ENCODE results near the gene C9. TPM values are rescaled to one million over a fixed set of nuclear protein-coding genes. Genes with fewer than 3 reads are reported as not detected.
"Not testable (repeated sequence)": the region's sequence is repeated elsewhere in the genome, so short reads cannot be mapped to it uniquely, and the experiment has no call there.

Gene C9
- polyA plus RNA-seq, 1 donor from 2014 or later, result not detected

DNA sequence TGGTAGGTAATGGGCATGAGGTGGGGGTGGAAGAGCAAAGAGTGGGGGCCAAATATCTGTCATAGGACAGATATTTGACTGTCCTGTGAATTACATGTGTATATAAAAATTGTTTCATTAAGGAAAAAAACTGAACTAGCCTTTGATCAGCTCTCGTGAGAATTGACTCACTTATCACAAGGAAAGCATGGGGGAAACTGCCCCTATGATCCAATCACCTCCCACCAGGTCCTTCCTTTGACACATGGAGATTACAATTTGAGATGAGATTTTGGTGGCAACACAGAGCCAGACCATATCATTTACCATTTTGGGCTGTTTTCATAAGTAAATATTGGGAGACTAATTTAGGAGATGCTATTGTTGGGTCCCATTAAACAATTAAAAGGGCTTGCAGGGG, 81.7 kb downstream of the C9 start:
- Histone ChIP-seq H3K79me2 (replicated peaks; ENCODE audit: insufficient read depth, low read length) (no peaks in the 10 kb centered on the region), H4K20me1 (ENCODE audit: insufficient read depth) (no peaks in the 10 kb centered on the region), H3K27me3 (ENCODE audit: insufficient read depth, low read depth, low read length) (no peaks in the 10 kb centered on the region), H2AFZ (ENCODE audit: low read depth, low read length) (no peak overlapping the region), H3K9me3 (ENCODE audit: low read length) (no peaks in the 10 kb centered on the region), H3F3A (ENCODE audit: insufficient read depth, low read length, poor library complexity, severe bottlenecking) (no peaks in the 10 kb centered on the region), H3K4me3 (ENCODE audit: low read length) (no peak overlapping the region), H3K27ac (ENCODE audit: low read length) (no peak overlapping the region), H3K9ac (ENCODE audit: low read length) (no peak overlapping the region), H3K4me2 (ENCODE audit: low read length) (no peak overlapping the region), H3K9me2 (ENCODE audit: insufficient read depth, low read length) (no peaks in the 10 kb centered on the region), H3K36me3 (ENCODE audit: insufficient read depth, low read length) (no peaks in the 10 kb centered on the region)
- no peak for TF ChIP-seq SMC3 (conservative IDR thresholded peaks at IDR 0.05; ENCODE audit: poor library complexity)
- TF ChIP-seq, protein P1, sequence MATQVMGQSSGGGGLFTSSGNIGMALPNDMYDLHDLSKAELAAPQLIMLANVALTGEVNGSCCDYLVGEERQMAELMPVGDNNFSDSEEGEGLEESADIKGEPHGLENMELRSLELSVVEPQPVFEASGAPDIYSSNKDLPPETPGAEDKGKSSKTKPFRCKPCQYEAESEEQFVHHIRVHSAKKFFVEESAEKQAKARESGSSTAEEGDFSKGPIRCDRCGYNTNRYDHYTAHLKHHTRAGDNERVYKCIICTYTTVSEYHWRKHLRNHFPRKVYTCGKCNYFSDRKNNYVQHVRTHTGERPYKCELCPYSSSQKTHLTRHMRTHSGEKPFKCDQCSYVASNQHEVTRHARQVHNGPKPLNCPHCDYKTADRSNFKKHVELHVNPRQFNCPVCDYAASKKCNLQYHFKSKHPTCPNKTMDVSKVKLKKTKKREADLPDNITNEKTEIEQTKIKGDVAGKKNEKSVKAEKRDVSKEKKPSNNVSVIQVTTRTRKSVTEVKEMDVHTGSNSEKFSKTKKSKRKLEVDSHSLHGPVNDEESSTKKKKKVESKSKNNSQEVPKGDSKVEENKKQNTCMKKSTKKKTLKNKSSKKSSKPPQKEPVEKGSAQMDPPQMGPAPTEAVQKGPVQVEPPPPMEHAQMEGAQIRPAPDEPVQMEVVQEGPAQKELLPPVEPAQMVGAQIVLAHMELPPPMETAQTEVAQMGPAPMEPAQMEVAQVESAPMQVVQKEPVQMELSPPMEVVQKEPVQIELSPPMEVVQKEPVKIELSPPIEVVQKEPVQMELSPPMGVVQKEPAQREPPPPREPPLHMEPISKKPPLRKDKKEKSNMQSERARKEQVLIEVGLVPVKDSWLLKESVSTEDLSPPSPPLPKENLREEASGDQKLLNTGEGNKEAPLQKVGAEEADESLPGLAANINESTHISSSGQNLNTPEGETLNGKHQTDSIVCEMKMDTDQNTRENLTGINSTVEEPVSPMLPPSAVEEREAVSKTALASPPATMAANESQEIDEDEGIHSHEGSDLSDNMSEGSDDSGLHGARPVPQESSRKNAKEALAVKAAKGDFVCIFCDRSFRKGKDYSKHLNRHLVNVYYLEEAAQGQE (IDR thresholded peaks at IDR 0.05; ENCODE audit: borderline replicate concordance), result no peak
- no peak for TF ChIP-seq MXI1 (conservative IDR thresholded peaks at IDR 0.05; ENCODE audit: poor library complexity, severe bottlenecking)
- TF ChIP-seq, protein P2, sequence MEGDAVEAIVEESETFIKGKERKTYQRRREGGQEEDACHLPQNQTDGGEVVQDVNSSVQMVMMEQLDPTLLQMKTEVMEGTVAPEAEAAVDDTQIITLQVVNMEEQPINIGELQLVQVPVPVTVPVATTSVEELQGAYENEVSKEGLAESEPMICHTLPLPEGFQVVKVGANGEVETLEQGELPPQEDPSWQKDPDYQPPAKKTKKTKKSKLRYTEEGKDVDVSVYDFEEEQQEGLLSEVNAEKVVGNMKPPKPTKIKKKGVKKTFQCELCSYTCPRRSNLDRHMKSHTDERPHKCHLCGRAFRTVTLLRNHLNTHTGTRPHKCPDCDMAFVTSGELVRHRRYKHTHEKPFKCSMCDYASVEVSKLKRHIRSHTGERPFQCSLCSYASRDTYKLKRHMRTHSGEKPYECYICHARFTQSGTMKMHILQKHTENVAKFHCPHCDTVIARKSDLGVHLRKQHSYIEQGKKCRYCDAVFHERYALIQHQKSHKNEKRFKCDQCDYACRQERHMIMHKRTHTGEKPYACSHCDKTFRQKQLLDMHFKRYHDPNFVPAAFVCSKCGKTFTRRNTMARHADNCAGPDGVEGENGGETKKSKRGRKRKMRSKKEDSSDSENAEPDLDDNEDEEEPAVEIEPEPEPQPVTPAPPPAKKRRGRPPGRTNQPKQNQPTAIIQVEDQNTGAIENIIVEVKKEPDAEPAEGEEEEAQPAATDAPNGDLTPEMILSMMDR (IDR thresholded peaks at IDR 0.05; ENCODE audit: poor library complexity, severe bottlenecking), result no peak
- no peak for TF ChIP-seq EZH2 (IDR thresholded peaks at IDR 0.05; ENCODE audit: borderline replicate concordance, insufficient read depth, low read length, poor library complexity, severe bottlenecking)
- TF ChIP-seq TAF1 (IDR thresholded peaks at IDR 0.05; ENCODE audit: low read depth), result no peak
- TF ChIP-seq EP300 (conservative IDR thresholded peaks at IDR 0.05; ENCODE audit: poor library complexity, severe bottlenecking), result no peak
- no peak for TF ChIP-seq RAD21 (conservative IDR thresholded peaks at IDR 0.05)
- TF ChIP-seq POLR2AphosphoS5 (IDR thresholded peaks at IDR 0.05), result no peak

DNA sequence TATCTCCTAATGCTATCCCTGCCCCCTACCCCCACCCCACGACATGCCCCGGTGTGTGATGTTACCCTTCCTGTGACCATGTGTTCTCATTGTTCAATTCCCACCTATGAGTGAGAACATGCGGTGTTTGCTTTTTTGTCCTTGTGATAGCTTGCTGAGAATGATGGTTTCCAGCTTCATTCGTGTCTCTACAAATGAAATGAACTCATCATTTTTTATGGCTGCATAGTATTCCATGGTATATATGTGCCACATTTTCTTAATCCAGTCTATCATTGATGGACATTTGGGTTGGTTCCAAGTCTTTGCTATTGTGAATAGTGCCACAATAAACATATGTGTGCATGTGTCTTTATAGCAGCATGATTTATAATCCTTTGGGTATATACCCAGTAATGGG, 88.4 kb downstream of the C9 start:
- H3K79me2 ChIP-seq (replicated peaks; ENCODE audit: insufficient read depth, low read length); H3K27me3 ChIP-seq (ENCODE audit: insufficient read depth, low read depth, low read length); H3F3A ChIP-seq (ENCODE audit: insufficient read depth, low read length, poor library complexity, severe bottlenecking); H4K20me1 ChIP-seq (ENCODE audit: insufficient read depth); H3K9ac ChIP-seq (ENCODE audit: low read length); H3K4me2 ChIP-seq (ENCODE audit: low read length); H3K4me3 ChIP-seq (ENCODE audit: low read length); H3K9me3 ChIP-seq (ENCODE audit: low read length); H2AFZ ChIP-seq (ENCODE audit: low read depth, low read length); H3K27ac ChIP-seq (ENCODE audit: low read length); H3K36me3 ChIP-seq (ENCODE audit: insufficient read depth, low read length); H3K9me2 ChIP-seq (ENCODE audit: insufficient read depth, low read length): not testable (repeated sequence)

All from neural cell (in vitro differentiated cells).